SK-N-SH (cell line): ENCODE results near the gene ZXDC. TPM values are rescaled to one million over a fixed set of nuclear protein-coding genes. Genes with fewer than 3 reads are reported as not detected.

Experiments used
- CTCF ChIA-PET: fragments of 300-600, 350-600 bp; formaldehyde crosslinking; extraction: SDS; loops from one replicate; lab custom pipeline; 2021; lab: Yijun Ruan, JAX
- POLR2A ChIA-PET: fragments of 350-600 bp; sonication (Branson Sonifier 250); formaldehyde crosslinking; extraction: SDS; loops from one replicate; lab custom pipeline; 2020; ENCODE audit warnings: antibody characterized with exemption, inconsistent platforms; lab: Yijun Ruan, JAX
- DNase-seq: peaks from one replicate; pipeline ENCODE4 v3.0.0; 2012
- H2AFZ ChIP-seq: fragments of 200-600 bp; sonication (generic); 2 replicates; pipeline ENCODE4 v1.8.1; 2016; ENCODE audit warnings: antibody characterized with exemption, mild to moderate bottlenecking, low read depth
- H3F3A ChIP-seq: fragments of 200-600 bp; sonication (generic); replicated peaks from 2 replicates; pipeline ENCODE3; 2016; ENCODE audit warnings: antibody characterized with exemption, mild to moderate bottlenecking; ENCODE audit not compliant: insufficient read depth
- H3K27ac ChIP-seq, 2 experiments: fragments of 200-500 bp in 1 of 2; fragments of 200-600 bp in 1 of 2; sonication (Bioruptor generic) in 1 of 2; sonication (generic), shearing (Covaris generic) in 1 of 2; 2 replicates each; pipeline versions ENCODE4 v1.5.1 to v1.6.1; 2014 to 2016; ENCODE audit warnings: low read depth in 2 of 2, inconsistent platforms in 1 of 2, low read length in 1 of 2, mild to moderate bottlenecking in 1 of 2, mixed read lengths in 1 of 2
- H3K27me3 ChIP-seq: fragments of 200-600 bp; sonication (generic), shearing (Covaris generic); 2 replicates; pipeline ENCODE4 v1.6.1; 2016; ENCODE audit warnings: mixed run types; ENCODE audit not compliant: insufficient read depth
- H3K36me3 ChIP-seq, 2 experiments: fragments of 200-500 bp in 1 of 2; fragments of 200-600 bp in 1 of 2; sonication (Bioruptor generic) in 1 of 2; sonication (generic) in 1 of 2; replicated peaks in 1 of 2; 2 replicates each; pipeline versions ENCODE3 to v1.5.1; 2014 to 2016; ENCODE audit warnings: low read length in 1 of 2, mild to moderate bottlenecking in 1 of 2; ENCODE audit not compliant: insufficient read depth in 2 of 2, control insufficient read depth in 1 of 2
- H3K4me1 ChIP-seq, 2 experiments: fragments of 200-500 bp in 1 of 2; fragments of 200-600 bp in 1 of 2; sonication (Bioruptor generic) in 1 of 2; sonication (generic), shearing (Covaris generic) in 1 of 2; 2 replicates each; pipeline versions ENCODE4 v1.5.1 to v1.6.1; 2014 to 2016; ENCODE audit warnings: low read depth in 1 of 2, low read length in 1 of 2, mixed run types in 1 of 2; ENCODE audit not compliant: insufficient read depth in 2 of 2, control insufficient read depth in 1 of 2
- H3K4me2 ChIP-seq: fragments of 200-600 bp; sonication (generic), shearing (Covaris generic); 2 replicates; pipeline ENCODE4 v1.6.1; 2017; ENCODE audit warnings: mixed run types
- H3K4me3 ChIP-seq, 2 experiments: fragments of 200-500 bp in 1 of 2; fragments of 200-600 bp in 1 of 2; sonication (Bioruptor generic) in 1 of 2; sonication (generic), shearing (Covaris generic) in 1 of 2; 2 replicates each; pipeline versions ENCODE4 v1.5.1 to v1.8.1; 2014 to 2016; ENCODE audit warnings: low read depth in 2 of 2, inconsistent platforms in 1 of 2, low read length in 1 of 2, mild to moderate bottlenecking in 1 of 2, mixed read lengths in 1 of 2, moderate library complexity in 1 of 2
- H3K79me2 ChIP-seq: fragments of 200-600 bp; sonication (generic); 2 replicates; pipeline ENCODE4 v1.8.1; 2017; ENCODE audit warnings: mild to moderate bottlenecking; ENCODE audit not compliant: insufficient read depth
- H3K9ac ChIP-seq: fragments of 200-600 bp; sonication (generic); 2 replicates; pipeline ENCODE4 v1.6.1; 2017; ENCODE audit warnings: mixed run types
- H3K9me2 ChIP-seq: fragments of 200-600 bp; sonication (generic); 2 replicates; pipeline ENCODE4 v1.6.1; 2017; ENCODE audit warnings: mixed run types
- H3K9me3 ChIP-seq: fragments of 200-600 bp; sonication (generic); 2 replicates; pipeline ENCODE4 v1.6.1; 2017; ENCODE audit warnings: mixed run types, mild to moderate bottlenecking, moderate library complexity
- H4K20me1 ChIP-seq: fragments of 200-600 bp; sonication (generic); 2 replicates; pipeline ENCODE4 v1.6.1; 2017; ENCODE audit warnings: mild to moderate bottlenecking, mixed run types; ENCODE audit not compliant: insufficient read depth
- CHD2 ChIP-seq: fragments of 150-350 bp; IDR thresholded peaks from 2 replicates; pipeline ENCODE4 v1.6.1; 2018; ENCODE audit warnings: low read length; ENCODE audit not compliant: partially characterized antibody
- EP300 ChIP-seq, 2 experiments: IDR thresholded peaks; 2 replicates each; pipeline versions ENCODE4 v1.4.0 to v1.6.1; 2012; ENCODE audit warnings: borderline replicate concordance in 1 of 2, low read depth in 1 of 2, low read length in 1 of 2
- EZH2phosphoT487 ChIP-seq: fragments of 200-600 bp; sonication (generic); IDR thresholded peaks from 2 replicates; pipeline ENCODE4 v1.6.1; 2017; ENCODE audit warnings: low read depth, mixed run types, mild to moderate bottlenecking, antibody characterized with exemption, moderate library complexity, borderline replicate concordance
- FOSL2 ChIP-seq: IDR thresholded peaks from 2 replicates; pipeline ENCODE4 v1.4.0; 2012; ENCODE audit warnings: low read depth, mild to moderate bottlenecking, moderate library complexity, borderline replicate concordance
- FOXM1 ChIP-seq: IDR thresholded peaks from 2 replicates; pipeline ENCODE4 v1.4.0; 2012; ENCODE audit warnings: low read depth, mild to moderate bottlenecking
- GATA2 ChIP-seq: sonication (generic); formaldehyde crosslinking; IDR thresholded peaks from 2 replicates; pipeline ENCODE4 v1.5.0; 2020; ENCODE audit warnings: mild to moderate bottlenecking, missing genetic modification reagents
- JUND ChIP-seq: IDR thresholded peaks from 2 replicates; pipeline ENCODE4 v1.4.0; 2012
- MEF2A ChIP-seq: IDR thresholded peaks from 2 replicates; pipeline ENCODE4 v1.4.0; 2012; ENCODE audit warnings: low read depth, borderline replicate concordance
- MXI1 ChIP-seq: IDR thresholded peaks from 2 replicates; pipeline ENCODE4 v1.6.1; 2012; ENCODE audit warnings: mild to moderate bottlenecking, low read depth, low read length, improper control_type of control experiment
- RAD21 ChIP-seq: IDR thresholded peaks from 2 replicates; pipeline ENCODE4 v1.6.1; 2012; ENCODE audit warnings: mild to moderate bottlenecking, low read length
- RCOR1 ChIP-seq: fragments of 150-350 bp; IDR thresholded peaks from 2 replicates; pipeline ENCODE4 v1.6.1; 2017; ENCODE audit warnings: antibody characterized with exemption, low read length
- RXRA ChIP-seq: IDR thresholded peaks from 2 replicates; pipeline ENCODE4 v1.4.0; 2012; ENCODE audit warnings: low read depth, mild to moderate bottlenecking, borderline replicate concordance
- TAF1 ChIP-seq: IDR thresholded peaks from 2 replicates; pipeline ENCODE4 v1.6.1; 2012; ENCODE audit warnings: low read depth, mild to moderate bottlenecking, low read length, moderate library complexity, borderline replicate concordance
- TCF12 ChIP-seq: IDR thresholded peaks from 2 replicates; pipeline ENCODE4 v1.4.0; 2012
- WGBS: methylation state at CpG from one replicate; pipeline ENCODE4 v1.1.6; 2017; ENCODE audit warnings: low lambda C conversion rate; 5-methylcytosine and 5-hydroxymethylcytosine counted together
- polyA plus RNA-seq, 3 experiments: library from polyadenylated mRNA; depleted of rRNA; stranded (reverse); fragments of >200 nt; gene quantifications; 2 replicates each; pipeline ENCODE4 v1.2.3, GENCODE V29; 2012
- TF ChIP-seq, protein P1 (sequence below): IDR thresholded peaks from 2 replicates; pipeline ENCODE4 v1.4.0; 2012; ENCODE audit warnings: low read depth
- TF ChIP-seq, protein P2 (sequence below): fragments of 200-600 bp; sonication (generic); IDR thresholded peaks from 2 replicates; pipeline ENCODE4 v1.6.1; 2017; ENCODE audit warnings: antibody characterized with exemption, mild to moderate bottlenecking, moderate library complexity
- TF ChIP-seq, protein P3 (sequence below): IDR thresholded peaks from 2 replicates; pipeline ENCODE4; 2012
- TF ChIP-seq, protein P4 (sequence below): IDR thresholded peaks from 2 replicates; pipeline ENCODE4 v1.6.1; 2012; ENCODE audit warnings: mild to moderate bottlenecking, low read depth, low read length, moderate library complexity
- TF ChIP-seq, protein P5 (sequence below): IDR thresholded peaks from 2 replicates; pipeline ENCODE4 v1.4.0; 2012; ENCODE audit warnings: low read depth, borderline replicate concordance
- TF ChIP-seq, protein P6 (sequence below): fragments of 150-350 bp; IDR thresholded peaks from 2 replicates; pipeline ENCODE4 v1.6.1; 2016; ENCODE audit warnings: mild to moderate bottlenecking, low read depth, low read length

The ZXDC gene
- polyA plus RNA-seq, 1 of the 3 experiments (the other 2 are of a cell fraction): 8.5 TPM

DNA sequence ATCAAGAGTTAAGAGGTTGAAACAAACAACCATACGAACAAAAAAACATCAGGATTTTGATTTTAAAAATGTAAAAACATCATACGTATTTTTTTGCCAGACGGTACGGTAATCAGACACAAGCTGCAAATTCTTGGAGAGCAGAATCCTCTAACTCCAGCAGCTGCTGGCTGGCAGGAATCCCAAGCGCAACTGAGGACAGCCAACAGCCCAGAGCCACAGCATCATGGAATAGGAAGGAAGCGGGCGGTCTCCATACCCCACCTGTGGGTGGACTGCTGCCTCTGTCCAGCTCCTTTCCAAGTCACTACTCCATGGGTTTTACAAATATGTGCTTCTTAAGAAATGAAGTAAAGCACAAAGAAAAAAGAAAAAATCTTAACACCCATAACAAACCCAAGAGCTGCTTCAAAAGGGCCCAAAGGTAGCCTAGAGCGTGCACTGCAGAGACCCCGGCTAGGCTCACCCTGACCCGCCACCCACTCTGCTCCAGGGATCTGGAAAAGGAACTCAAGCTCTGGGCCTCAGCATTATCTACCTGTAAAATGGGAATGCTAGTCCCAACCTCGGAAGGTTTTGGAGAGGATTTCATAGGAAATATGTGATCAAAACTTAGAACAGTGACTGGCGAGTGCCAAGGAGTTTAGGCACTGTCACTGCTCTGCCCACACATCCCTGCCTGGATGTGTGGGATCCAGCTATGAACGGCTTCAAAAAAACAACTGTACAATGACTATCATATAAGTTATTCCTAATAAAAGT is 33.4 kb downstream of the ZXDC start:
- no peak overlapping the region for H2AFZ ChIP-seq
- WGBS: 95% methylated on average over 13 of the region's 13 CpGs
- no peak overlapping the region for H3K9ac ChIP-seq
- no peak overlapping the region for H3K4me3 ChIP-seq
- no peak overlapping the region for H3K27ac ChIP-seq
- peaks cover 4 to 15% of the 10 kb centered on the region in 2 experiments for H3K36me3 ChIP-seq
- H3K4me2 ChIP-seq: no peak overlapping the region
- POLR2A ChIA-PET: no interaction called here
- H3K4me1 ChIP-seq: peaks cover 0 to 19% of the 10 kb centered on the region in 2 experiments; a peak in 1 of 4 replicates
- no peaks in the 10 kb centered on the region for H3F3A ChIP-seq
- no peaks in the 10 kb centered on the region for H4K20me1 ChIP-seq
- no peaks in the 10 kb centered on the region for H3K9me3 ChIP-seq
- no peak for TF ChIP-seq RAD21
- TF ChIP-seq, protein P1, sequence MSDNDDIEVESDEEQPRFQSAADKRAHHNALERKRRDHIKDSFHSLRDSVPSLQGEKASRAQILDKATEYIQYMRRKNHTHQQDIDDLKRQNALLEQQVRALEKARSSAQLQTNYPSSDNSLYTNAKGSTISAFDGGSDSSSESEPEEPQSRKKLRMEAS: no peak
- TF ChIP-seq, protein P2, sequence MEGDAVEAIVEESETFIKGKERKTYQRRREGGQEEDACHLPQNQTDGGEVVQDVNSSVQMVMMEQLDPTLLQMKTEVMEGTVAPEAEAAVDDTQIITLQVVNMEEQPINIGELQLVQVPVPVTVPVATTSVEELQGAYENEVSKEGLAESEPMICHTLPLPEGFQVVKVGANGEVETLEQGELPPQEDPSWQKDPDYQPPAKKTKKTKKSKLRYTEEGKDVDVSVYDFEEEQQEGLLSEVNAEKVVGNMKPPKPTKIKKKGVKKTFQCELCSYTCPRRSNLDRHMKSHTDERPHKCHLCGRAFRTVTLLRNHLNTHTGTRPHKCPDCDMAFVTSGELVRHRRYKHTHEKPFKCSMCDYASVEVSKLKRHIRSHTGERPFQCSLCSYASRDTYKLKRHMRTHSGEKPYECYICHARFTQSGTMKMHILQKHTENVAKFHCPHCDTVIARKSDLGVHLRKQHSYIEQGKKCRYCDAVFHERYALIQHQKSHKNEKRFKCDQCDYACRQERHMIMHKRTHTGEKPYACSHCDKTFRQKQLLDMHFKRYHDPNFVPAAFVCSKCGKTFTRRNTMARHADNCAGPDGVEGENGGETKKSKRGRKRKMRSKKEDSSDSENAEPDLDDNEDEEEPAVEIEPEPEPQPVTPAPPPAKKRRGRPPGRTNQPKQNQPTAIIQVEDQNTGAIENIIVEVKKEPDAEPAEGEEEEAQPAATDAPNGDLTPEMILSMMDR: no peak
- TF ChIP-seq MEF2A: no peak
- no peak for TF ChIP-seq JUND
- no peak for TF ChIP-seq MXI1
- no peak for TF ChIP-seq TAF1
- TF ChIP-seq FOSL2: no peak
- TF ChIP-seq EP300 (IDR thresholded peaks at IDR 0.05; ENCODE audit: borderline replicate concordance in 1 of 2, low read depth in 1 of 2, low read length in 1 of 2): no peak
- no peak for TF ChIP-seq FOXM1
- no peak for TF ChIP-seq TCF12
- TF ChIP-seq, protein P3, sequence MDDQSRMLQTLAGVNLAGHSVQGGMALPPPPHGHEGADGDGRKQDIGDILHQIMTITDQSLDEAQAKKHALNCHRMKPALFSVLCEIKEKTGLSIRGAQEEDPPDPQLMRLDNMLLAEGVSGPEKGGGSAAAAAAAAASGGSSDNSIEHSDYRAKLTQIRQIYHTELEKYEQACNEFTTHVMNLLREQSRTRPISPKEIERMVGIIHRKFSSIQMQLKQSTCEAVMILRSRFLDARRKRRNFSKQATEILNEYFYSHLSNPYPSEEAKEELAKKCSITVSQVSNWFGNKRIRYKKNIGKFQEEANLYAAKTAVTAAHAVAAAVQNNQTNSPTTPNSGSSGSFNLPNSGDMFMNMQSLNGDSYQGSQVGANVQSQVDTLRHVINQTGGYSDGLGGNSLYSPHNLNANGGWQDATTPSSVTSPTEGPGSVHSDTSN: no peak
- no peak for TF ChIP-seq RCOR1
- no peak for TF ChIP-seq EZH2phosphoT487
- TF ChIP-seq, protein P4, sequence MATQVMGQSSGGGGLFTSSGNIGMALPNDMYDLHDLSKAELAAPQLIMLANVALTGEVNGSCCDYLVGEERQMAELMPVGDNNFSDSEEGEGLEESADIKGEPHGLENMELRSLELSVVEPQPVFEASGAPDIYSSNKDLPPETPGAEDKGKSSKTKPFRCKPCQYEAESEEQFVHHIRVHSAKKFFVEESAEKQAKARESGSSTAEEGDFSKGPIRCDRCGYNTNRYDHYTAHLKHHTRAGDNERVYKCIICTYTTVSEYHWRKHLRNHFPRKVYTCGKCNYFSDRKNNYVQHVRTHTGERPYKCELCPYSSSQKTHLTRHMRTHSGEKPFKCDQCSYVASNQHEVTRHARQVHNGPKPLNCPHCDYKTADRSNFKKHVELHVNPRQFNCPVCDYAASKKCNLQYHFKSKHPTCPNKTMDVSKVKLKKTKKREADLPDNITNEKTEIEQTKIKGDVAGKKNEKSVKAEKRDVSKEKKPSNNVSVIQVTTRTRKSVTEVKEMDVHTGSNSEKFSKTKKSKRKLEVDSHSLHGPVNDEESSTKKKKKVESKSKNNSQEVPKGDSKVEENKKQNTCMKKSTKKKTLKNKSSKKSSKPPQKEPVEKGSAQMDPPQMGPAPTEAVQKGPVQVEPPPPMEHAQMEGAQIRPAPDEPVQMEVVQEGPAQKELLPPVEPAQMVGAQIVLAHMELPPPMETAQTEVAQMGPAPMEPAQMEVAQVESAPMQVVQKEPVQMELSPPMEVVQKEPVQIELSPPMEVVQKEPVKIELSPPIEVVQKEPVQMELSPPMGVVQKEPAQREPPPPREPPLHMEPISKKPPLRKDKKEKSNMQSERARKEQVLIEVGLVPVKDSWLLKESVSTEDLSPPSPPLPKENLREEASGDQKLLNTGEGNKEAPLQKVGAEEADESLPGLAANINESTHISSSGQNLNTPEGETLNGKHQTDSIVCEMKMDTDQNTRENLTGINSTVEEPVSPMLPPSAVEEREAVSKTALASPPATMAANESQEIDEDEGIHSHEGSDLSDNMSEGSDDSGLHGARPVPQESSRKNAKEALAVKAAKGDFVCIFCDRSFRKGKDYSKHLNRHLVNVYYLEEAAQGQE: no peak
- no peak for TF ChIP-seq GATA2
- TF ChIP-seq, protein P5, sequence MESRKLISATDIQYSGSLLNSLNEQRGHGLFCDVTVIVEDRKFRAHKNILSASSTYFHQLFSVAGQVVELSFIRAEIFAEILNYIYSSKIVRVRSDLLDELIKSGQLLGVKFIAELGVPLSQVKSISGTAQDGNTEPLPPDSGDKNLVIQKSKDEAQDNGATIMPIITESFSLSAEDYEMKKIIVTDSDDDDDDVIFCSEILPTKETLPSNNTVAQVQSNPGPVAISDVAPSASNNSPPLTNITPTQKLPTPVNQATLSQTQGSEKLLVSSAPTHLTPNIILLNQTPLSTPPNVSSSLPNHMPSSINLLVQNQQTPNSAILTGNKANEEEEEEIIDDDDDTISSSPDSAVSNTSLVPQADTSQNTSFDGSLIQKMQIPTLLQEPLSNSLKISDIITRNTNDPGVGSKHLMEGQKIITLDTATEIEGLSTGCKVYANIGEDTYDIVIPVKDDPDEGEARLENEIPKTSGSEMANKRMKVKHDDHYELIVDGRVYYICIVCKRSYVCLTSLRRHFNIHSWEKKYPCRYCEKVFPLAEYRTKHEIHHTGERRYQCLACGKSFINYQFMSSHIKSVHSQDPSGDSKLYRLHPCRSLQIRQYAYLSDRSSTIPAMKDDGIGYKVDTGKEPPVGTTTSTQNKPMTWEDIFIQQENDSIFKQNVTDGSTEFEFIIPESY: no peak
- no peak for TF ChIP-seq CHD2
- TF ChIP-seq, protein P6, sequence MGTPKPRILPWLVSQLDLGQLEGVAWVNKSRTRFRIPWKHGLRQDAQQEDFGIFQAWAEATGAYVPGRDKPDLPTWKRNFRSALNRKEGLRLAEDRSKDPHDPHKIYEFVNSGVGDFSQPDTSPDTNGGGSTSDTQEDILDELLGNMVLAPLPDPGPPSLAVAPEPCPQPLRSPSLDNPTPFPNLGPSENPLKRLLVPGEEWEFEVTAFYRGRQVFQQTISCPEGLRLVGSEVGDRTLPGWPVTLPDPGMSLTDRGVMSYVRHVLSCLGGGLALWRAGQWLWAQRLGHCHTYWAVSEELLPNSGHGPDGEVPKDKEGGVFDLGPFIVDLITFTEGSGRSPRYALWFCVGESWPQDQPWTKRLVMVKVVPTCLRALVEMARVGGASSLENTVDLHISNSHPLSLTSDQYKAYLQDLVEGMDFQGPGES: no peak
- no peak for TF ChIP-seq RXRA
- no peak for DNase-seq
- no peaks in the 10 kb centered on the region for H3K9me2 ChIP-seq
- no peaks in the 10 kb centered on the region for H3K27me3 ChIP-seq
- CTCF ChIA-PET: interaction anchor here (1.1 to 1.4 kb wide), 3 partner anchors 21 to 52 kb away, joined by 3 to 4 read pairs (median 3); no protein-coding TSS in a partner anchor
- H3K79me2 ChIP-seq: no peaks in the 10 kb centered on the region
